ENCODE data around the gene NHS.

DNA sequence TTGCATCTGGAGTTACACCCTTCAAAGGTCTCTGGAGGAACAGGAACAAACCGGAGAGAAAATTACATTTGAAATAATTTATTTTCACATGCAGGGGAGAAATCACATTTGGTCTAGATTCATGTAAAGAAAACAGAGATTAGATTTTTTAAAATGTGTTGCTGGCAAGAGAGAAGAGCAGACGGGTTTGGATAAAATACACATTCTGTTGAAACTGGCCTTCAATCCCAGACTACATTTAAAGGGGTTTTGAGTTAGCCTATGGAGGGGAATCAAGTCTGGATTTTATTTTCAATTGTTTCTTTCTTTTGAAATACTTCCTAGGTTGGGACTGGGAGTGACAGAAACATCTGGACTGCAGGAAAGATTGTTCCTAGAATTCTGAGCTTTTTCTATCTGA is 180.8 kb downstream of the NHS start:
- TF ChIP-seq, protein P1, sequence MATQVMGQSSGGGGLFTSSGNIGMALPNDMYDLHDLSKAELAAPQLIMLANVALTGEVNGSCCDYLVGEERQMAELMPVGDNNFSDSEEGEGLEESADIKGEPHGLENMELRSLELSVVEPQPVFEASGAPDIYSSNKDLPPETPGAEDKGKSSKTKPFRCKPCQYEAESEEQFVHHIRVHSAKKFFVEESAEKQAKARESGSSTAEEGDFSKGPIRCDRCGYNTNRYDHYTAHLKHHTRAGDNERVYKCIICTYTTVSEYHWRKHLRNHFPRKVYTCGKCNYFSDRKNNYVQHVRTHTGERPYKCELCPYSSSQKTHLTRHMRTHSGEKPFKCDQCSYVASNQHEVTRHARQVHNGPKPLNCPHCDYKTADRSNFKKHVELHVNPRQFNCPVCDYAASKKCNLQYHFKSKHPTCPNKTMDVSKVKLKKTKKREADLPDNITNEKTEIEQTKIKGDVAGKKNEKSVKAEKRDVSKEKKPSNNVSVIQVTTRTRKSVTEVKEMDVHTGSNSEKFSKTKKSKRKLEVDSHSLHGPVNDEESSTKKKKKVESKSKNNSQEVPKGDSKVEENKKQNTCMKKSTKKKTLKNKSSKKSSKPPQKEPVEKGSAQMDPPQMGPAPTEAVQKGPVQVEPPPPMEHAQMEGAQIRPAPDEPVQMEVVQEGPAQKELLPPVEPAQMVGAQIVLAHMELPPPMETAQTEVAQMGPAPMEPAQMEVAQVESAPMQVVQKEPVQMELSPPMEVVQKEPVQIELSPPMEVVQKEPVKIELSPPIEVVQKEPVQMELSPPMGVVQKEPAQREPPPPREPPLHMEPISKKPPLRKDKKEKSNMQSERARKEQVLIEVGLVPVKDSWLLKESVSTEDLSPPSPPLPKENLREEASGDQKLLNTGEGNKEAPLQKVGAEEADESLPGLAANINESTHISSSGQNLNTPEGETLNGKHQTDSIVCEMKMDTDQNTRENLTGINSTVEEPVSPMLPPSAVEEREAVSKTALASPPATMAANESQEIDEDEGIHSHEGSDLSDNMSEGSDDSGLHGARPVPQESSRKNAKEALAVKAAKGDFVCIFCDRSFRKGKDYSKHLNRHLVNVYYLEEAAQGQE (IDR thresholded peaks at IDR 0.05), result no peak
- TF ChIP-seq, protein P2, sequence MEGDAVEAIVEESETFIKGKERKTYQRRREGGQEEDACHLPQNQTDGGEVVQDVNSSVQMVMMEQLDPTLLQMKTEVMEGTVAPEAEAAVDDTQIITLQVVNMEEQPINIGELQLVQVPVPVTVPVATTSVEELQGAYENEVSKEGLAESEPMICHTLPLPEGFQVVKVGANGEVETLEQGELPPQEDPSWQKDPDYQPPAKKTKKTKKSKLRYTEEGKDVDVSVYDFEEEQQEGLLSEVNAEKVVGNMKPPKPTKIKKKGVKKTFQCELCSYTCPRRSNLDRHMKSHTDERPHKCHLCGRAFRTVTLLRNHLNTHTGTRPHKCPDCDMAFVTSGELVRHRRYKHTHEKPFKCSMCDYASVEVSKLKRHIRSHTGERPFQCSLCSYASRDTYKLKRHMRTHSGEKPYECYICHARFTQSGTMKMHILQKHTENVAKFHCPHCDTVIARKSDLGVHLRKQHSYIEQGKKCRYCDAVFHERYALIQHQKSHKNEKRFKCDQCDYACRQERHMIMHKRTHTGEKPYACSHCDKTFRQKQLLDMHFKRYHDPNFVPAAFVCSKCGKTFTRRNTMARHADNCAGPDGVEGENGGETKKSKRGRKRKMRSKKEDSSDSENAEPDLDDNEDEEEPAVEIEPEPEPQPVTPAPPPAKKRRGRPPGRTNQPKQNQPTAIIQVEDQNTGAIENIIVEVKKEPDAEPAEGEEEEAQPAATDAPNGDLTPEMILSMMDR (IDR thresholded peaks at IDR 0.05), result no peak
- TF ChIP-seq, protein P3, sequence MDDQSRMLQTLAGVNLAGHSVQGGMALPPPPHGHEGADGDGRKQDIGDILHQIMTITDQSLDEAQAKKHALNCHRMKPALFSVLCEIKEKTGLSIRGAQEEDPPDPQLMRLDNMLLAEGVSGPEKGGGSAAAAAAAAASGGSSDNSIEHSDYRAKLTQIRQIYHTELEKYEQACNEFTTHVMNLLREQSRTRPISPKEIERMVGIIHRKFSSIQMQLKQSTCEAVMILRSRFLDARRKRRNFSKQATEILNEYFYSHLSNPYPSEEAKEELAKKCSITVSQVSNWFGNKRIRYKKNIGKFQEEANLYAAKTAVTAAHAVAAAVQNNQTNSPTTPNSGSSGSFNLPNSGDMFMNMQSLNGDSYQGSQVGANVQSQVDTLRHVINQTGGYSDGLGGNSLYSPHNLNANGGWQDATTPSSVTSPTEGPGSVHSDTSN (IDR thresholded peaks at IDR 0.05), result no peak
- TF ChIP-seq BHLHE40 (IDR thresholded peaks at IDR 0.05; ENCODE audit: low read depth, low read length), result no peak

Measured in A549 (cell line).